HG02571 (cell line): ENCODE results near the gene ATP6V1C2.
"Not testable (repeated sequence)": the region's sequence is repeated elsewhere in the genome, so short reads cannot be mapped to it uniquely, and the experiment has no call there.

ENCODE experiments used
- ATAC-seq: cut with Tn5 transposase; IDR thresholded peaks from one replicate; pipeline ENCODE4 v1.9.1; 2021; ENCODE audit warnings: mild to moderate bottlenecking, moderate library complexity; ENCODE audit not compliant: unreplicated experiment

ATP6V1C2 gene

GRCh38 chr2:10811517-10811916, 90.1 kb downstream of the ATP6V1C2 start:
- no peak for ATAC-seq

- ATAC-seq = peak; percentile 87
Observed at GRCh38 chr2:10812362-10813162, 91.1 kb downstream of the ATP6V1C2 start, which contains the start of gene PDIA6. TSS of gene PDIA6 (minus strand) at chr2:10812785. CDS start at chr2:10812696, 89 bp downstream.

GRCh38 chr2:10813163-10814138, 92.0 kb downstream of the ATP6V1C2 start:
- not testable (repeated sequence) for ATAC-seq

GRCh38 chr2:10814142-10814541, 92.7 kb downstream of the ATP6V1C2 start:
- ATAC-seq = no peak

- ATAC-seq = no peak
Observed at GRCh38 chr2:10814571-10815331, 93.3 kb downstream of the ATP6V1C2 start.

- no peak for ATAC-seq
Observed at GRCh38 chr2:10817413-10817812, 96.0 kb downstream of the ATP6V1C2 start.

- ATAC-seq = not testable (repeated sequence)
Observed at GRCh38 chr2:10818305-10818704, 96.9 kb downstream of the ATP6V1C2 start.

- no peak for ATAC-seq
Observed at GRCh38 chr2:10818984-10819383, 97.6 kb downstream of the ATP6V1C2 start.

- no peak for ATAC-seq
Observed at GRCh38 chr2:10819714-10820314, 98.4 kb downstream of the ATP6V1C2 start.

GRCh38 chr2:10820562-10820961, 99.1 kb downstream of the ATP6V1C2 start:
- ATAC-seq = no peak

- ATAC-seq = no peak
Observed at GRCh38 chr2:10820978-10821695, 99.7 kb downstream of the ATP6V1C2 start.

GRCh38 chr2:10824191-10824590, 102.8 kb downstream of the ATP6V1C2 start:
- no peak for ATAC-seq

- no peak for ATAC-seq
Observed at GRCh38 chr2:10826026-10826425, 104.6 kb downstream of the ATP6V1C2 start.

GRCh38 chr2:10826625-10827024, 105.2 kb downstream of the ATP6V1C2 start:
- no peak for ATAC-seq

- ATAC-seq = no peak
Observed at GRCh38 chr2:10828346-10828745, 106.9 kb downstream of the ATP6V1C2 start.

- no peak for ATAC-seq
Observed at GRCh38 chr2:10829299-10829698, 107.9 kb downstream of the ATP6V1C2 start.

GRCh38 chr2:10830203-10830602, 108.8 kb downstream of the ATP6V1C2 start:
- no peak for ATAC-seq

- ATAC-seq = no peak
Observed at GRCh38 chr2:10830641-10831399, 109.4 kb downstream of the ATP6V1C2 start.

- no peak for ATAC-seq
Observed at GRCh38 chr2:10831400-10831985, 110.1 kb downstream of the ATP6V1C2 start.
